GM21825 (cell line): ENCODE results near the gene MROH2A.
"Not testable (repeated sequence)": the region's sequence is repeated elsewhere in the genome, so short reads cannot be mapped to it uniquely, and the experiment has no call there.

Source experiments
- ATAC-seq: cut with Tn5 transposase; IDR thresholded peaks from one replicate; pipeline ENCODE4 v1.9.1; 2021; ENCODE audit warnings: mild to moderate bottlenecking, moderate library complexity; ENCODE audit not compliant: unreplicated experiment

Gene MROH2A

DNA sequence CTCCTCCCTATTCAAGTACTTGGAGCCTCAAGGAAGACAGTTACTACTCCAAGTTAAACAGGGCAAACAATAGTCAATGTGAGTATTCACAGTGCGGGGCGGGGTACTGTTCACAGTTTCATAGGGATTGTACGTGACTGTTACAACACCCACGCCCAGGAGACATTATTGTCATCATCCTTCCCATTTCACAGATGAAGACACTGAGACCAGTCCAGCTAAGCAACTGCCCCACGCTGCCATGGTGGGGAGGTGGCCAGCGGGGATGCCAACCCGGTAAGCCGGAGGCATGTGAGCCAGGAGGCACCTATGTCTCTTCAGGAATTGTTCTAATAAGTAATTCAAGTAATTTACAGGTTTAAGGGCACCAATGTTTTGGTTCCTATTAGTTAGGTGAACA is 75.2 kb downstream of the MROH2A start:
- ATAC-seq: no peak

DNA sequence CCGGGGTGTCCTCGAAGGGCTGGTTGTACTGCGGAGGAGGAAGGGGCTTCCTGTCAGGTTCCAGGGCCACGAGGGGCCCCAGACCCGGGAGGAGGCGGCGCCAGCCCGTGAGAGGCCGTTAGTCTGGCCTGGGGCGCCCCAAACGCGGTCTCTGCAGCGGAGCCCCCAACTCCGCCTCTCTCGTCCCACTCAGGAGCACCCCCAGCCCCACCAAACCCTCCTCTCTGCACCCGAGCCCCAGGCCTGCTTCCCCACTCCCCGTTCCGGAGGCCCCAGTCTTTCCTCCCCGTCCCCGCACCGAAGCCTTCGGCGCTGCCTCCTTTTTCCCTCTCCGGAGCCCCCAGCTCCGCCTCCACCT is 75.7 kb downstream of the MROH2A start:
- ATAC-seq: peak; percentile 3

DNA sequence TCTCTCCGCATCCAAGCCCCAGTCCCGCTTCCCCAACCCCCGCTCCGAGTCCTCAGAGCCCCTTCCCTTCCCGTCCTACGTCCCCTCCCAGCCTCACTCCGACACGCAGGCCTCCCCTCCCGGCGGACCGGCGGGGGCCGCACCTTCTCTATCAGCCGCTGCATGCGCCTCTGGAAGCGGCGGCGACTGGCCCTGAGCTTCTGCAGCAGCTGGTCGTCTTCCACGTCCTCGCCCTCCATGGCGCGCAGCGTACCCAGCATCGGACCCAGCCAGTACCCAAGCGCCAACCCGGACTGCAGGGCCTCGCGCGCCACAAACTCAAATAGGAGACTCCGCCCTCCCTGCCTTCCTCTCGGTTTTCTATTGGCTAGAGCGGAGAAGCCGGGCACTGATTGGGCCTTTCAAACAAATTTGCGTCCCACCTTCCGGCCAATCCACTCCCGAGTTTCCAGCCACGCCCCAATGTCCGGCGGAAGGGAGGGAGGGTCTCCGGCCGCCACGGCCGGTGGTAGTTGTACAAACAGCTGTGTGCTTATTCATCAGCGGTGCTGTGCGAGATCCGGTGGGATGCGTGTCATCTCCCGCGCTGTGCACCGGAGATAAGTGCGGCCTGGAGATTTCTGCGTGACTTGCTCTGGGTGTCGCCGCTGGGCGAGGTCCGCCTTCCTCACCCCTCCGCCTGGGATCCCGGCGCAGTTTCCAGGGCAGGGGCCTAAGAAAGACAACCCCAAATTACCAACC is 76.3 kb downstream of the MROH2A start, which contains the start of gene HJURP:
HJURP (minus strand) TSS at position 295 of the 741 bp plus-strand sequence; CDS start at position 260, 35 bp downstream.
- peak; percentile 95 for ATAC-seq

DNA sequence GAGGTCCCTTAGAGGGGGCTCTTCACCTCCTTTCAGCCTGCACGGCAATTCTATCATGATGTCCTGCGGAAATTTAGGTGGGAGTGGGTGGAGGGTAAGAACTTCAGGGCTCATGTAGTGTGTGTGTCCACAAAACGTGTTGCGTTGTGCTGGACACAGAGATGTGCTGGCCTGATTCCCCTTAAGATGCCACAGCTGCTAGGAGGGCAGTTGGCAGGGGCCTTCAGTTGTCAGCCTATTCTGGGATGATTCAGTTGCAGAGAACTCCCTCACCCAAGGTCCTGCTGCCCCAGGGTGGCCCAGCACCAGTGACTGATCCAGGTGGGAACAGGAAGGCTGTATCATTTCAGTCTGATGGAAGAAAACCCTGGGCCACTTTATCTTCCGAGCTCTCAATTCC is 77.2 kb downstream of the MROH2A start:
- ATAC-seq: no peak

DNA sequence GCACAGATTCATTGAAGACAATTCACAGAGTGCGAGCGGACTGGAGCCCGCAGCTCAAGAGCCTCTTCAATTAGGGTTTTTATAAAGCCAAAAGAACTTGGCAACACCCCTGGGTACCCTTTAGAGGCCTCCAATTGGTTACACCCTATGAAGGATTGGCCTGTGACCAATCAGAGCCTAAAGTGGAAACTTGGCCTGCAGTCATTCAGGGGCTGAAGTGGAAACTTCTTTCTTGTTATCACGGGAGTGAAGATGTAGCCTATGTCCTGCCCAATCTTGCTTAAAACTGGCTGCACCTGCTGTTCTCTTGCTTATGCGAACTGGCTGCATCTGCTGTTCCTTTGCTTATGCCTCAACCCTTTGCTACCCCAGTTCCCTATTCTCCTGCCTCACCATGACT is 78.1 kb downstream of the MROH2A start:
- no peak for ATAC-seq

DNA sequence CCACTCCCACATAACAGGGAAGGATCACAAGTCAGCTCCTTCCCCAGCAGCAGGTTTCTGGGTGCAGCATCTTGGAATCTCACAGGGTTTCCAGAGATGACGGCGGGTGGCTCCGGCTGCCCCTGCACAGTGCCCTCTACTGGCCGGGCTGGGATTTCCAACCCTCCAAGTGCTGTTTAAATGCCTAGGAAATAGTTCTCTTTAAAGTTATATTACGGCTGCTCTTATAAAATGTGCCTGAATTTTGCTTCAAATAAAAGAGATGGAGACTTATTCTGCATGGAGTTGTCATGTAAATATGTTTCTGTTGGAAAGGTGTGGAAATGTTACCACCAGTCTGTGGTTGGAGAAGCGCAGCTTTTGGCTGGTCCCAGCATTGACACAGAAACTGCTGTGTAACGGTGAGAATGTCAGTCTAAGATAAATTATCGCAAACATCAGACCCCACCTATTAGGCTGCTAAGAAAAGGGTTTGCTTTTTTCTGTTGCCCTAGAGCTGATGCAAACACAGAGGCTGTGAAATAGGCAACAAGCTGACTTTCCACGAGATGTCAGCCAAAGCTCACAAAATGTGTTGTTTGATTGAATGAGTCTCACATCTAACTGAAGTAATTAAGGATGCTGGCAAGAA is 79.5 kb downstream of the MROH2A start:
- ATAC-seq: no peak

DNA sequence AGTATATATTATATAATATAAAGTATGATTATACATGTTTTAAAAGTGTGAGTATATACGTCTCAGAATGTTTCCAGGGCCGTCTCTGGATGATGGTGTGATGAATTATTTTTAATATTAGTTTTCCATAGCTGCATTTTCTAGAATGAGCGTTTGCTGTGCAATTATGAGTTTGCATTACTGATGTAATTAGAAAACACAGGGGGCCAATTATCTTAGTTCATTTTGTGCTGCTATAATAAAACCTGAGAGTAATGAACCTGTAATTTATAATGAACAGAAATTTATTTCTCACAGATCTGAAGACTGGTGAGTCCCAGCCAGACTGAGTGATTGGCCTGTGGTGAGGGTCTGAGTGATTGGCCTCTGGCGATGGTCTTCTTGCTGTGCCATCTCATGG is 80.2 kb downstream of the MROH2A start:
- ATAC-seq: no peak

DNA sequence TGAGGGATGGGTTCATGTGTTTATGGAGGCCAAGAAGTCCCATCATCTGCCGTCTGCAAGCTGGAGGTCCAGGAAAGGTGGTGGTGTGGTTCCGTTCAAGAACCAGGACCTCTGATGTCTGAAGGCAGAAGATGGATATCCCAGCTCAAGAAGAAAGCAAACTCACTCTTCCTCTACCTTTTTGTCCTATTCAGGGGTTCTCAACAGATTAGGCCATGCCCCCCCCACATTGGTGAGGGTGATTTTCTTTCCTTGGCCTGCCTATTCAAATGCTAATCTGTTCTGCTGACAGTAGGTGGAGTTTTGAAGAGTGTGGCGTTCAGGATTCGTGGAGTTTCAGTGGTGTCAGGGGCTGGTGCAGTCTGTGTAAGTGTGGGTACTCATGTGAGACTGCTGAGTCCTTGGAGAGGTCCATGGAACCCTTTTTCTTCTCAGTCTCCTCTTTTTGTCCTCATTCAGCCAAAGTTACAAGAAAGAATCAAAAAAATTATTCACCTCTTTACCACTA is 84.2 kb downstream of the MROH2A start:
- ATAC-seq: no peak

DNA sequence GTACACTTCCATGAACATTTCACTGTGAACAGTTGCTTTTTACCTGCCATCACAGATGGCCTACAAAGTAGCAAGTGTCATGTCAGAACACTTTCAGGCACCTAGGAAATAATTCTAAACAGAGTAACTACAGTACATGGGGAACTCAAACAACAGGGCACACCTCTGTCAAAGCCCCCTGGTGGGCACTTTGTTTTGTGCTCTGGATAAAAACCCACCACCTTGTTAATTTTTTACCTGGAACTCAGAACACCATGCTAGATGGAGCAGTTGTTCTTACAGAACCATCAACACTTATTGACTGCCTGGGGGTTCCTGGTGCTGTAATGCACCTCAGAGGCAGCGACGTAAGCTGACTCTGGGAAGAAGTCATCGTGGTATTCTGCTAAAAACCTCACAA is 87.7 kb downstream of the MROH2A start:
- no peak for ATAC-seq

DNA sequence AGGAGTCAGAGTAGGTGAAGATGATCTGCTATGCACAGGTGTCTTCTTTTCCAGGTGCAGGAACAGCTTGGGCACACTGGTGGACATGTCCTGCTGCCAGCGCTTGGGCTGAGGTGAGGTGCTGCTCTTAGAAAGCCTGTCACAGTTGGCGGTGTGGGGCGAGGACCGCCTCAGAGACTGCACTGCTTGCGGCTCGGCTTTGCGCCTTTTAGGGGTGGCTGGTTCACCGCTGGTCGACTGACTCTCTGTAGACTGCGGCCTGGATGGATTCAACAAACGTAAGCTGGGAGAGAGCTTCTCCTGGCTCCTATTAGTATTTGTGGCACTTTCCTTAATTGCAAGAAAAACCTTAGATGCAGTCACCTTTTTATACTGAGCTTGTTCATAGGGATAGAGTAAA is 88.3 kb downstream of the MROH2A start:
- no peak for ATAC-seq

DNA sequence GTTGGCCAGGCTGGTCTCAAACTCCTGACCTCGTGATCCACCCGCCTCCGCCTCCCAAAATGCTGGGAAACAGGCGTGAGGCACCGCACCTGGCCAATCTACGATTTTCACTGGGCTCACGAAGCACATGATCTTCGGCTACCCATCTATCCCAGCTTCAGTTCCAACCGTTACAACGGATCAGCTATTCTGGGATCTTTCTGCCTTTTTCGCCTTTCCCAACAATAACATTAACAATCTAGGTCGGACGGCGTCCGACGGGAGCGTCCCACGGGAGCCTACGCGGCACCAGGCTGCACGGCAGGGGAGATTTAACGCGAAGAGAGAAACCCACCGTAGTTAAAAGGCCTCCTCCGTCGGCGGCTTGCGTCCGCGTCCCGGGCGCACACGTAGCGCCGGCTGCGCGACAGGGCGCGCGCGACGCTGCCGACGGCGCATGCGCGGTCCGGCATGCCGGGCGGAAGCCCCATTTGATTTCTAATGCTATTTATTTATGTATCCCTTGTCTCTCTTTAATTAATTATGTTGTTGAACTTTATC is 89.9 kb downstream of the MROH2A start, which contains the start of gene MSL3B:
MSL3B (minus strand) TSS at position 394 of the 540 bp plus-strand sequence.
- ATAC-seq: no peak

DNA sequence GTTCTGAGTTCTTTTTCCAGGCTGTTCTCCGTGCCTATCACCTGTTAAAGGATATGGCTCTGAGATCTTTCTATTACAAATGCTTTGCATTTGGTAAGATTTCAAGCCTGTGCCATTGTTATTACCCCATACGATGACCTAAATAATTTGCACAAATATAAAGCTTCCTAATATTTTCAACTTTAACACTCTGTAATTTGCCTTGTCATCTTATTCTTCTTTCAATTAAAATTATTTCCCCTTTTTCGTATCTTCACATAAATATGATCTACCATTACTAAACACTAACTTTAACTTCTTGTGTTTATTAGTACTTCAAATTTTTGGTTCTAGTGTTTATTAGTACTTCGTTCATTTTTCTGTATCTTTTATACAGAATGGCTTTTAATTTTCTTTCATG is 93.3 kb downstream of the MROH2A start:
- no peak for ATAC-seq

DNA sequence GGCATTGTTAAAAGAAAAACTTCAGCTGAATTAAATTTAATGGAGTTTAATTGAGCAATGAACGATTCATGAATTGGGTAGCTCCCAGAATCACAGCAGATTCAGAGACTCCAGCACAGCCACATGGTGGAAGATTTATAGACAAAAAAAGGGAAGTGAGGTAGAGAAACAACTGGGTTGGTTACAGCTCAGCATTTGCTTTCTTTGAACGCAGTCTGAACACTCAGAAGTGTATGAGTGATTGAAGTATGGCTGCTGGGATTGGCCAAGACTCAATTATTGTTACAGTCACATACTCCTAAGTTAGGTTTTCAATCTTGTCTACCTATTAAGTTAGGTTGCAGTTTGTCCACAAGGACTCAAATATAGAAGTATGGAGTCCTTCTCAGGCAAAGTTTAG is 94.0 kb downstream of the MROH2A start:
- not testable (repeated sequence) for ATAC-seq

DNA sequence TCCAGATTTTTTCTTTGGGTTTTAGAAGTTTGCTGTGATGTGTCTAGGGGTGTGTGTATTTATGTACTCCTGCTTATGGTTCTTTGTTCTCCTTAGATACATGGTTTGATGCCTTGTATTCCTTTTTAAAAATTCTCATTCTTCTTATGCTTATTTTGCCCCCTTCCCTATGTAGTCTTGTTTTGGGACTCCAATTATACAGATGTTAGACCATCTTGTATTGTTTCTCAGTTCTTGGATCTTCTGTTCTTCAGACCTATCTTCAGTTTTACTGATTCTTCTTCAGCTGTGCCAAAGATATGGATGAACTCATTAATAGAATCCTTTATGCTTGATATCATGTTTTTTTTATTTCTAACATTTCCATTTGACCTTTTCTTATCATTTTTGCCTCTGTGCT is 104.2 kb downstream of the MROH2A start:
- ATAC-seq: no peak
